ENCODE results near the gene RLF.

GRCh38 chr1:40153073-40153770, 8.0 kb upstream of the RLF start:
- TF ChIP-seq GATA3 (IDR thresholded peaks at IDR 0.05; ENCODE audit: low read depth, low read length) (no peak), GATA2 (IDR thresholded peaks at IDR 0.05; ENCODE audit: low read depth, low read length) (no peak)

All from SH-SY5Y (cell line).